GM18526 (cell line): ENCODE data around the gene ZNF32.

ENCODE experiments used
- POLR2A ChIP-seq: IDR thresholded peaks from 3 replicates; pipeline ENCODE4 v1.6.1; 2011; ENCODE audit not compliant: insufficient read length; ENCODE audit errors: extremely low read depth

The ZNF32 gene

GRCh38 chr10:43610636-43611035 lies 38.0 kb downstream of the ZNF32 start:
- TF ChIP-seq POLR2A: no peak

GRCh38 chr10:43607199-43607573 lies 41.5 kb downstream of the ZNF32 start:
- TF ChIP-seq POLR2A: no peak

GRCh38 chr10:43606323-43607198 lies 42.1 kb downstream of the ZNF32 start, which contains the start of gene ZNF485:
TSS of gene ZNF485 (plus strand) at chr10:43606438. CDS start at chr10:43607051, 613 bp downstream.
- peak; percentile 88 for TF ChIP-seq POLR2A

- TF ChIP-seq POLR2A: no peak
Observed at GRCh38 chr10:43605850-43606322, 42.8 kb downstream of the ZNF32 start.

GRCh38 chr10:43599333-43599732 lies 49.3 kb downstream of the ZNF32 start:
- TF ChIP-seq POLR2A: no peak

GRCh38 chr10:43598446-43598845 lies 50.2 kb downstream of the ZNF32 start:
- TF ChIP-seq POLR2A: no peak

- no peak for TF ChIP-seq POLR2A
Observed at GRCh38 chr10:43596546-43596945, 52.1 kb downstream of the ZNF32 start.

GRCh38 chr10:43595739-43596298 lies 52.9 kb downstream of the ZNF32 start:
- no peak for TF ChIP-seq POLR2A

GRCh38 chr10:43594944-43595589 lies 53.6 kb downstream of the ZNF32 start:
- TF ChIP-seq POLR2A: no peak
